SK-N-SH (cell line): Measurements from ENCODE around the gene INHBA. TPM values are rescaled to one million over a fixed set of nuclear protein-coding genes. Genes with fewer than 3 reads are reported as not detected.

Experiments used
- CTCF ChIA-PET: fragments of 300-600, 350-600 bp; formaldehyde crosslinking; extraction: SDS; loops from one replicate; lab custom pipeline; 2021; lab: Yijun Ruan, JAX
- POLR2A ChIA-PET: fragments of 350-600 bp; sonication (Branson Sonifier 250); formaldehyde crosslinking; extraction: SDS; loops from one replicate; lab custom pipeline; 2020; ENCODE audit warnings: antibody characterized with exemption, inconsistent platforms; lab: Yijun Ruan, JAX
- DNase-seq: peaks from one replicate; pipeline ENCODE4 v3.0.0; 2012
- H2AFZ ChIP-seq: fragments of 200-600 bp; sonication (generic); 2 replicates; pipeline ENCODE4 v1.8.1; 2016; ENCODE audit warnings: antibody characterized with exemption, mild to moderate bottlenecking, low read depth
- H3F3A ChIP-seq: fragments of 200-600 bp; sonication (generic); replicated peaks from 2 replicates; pipeline ENCODE3; 2016; ENCODE audit warnings: antibody characterized with exemption, mild to moderate bottlenecking; ENCODE audit not compliant: insufficient read depth
- H3K27ac ChIP-seq, 2 experiments: fragments of 200-500 bp in 1 of 2; fragments of 200-600 bp in 1 of 2; sonication (Bioruptor generic) in 1 of 2; sonication (generic), shearing (Covaris generic) in 1 of 2; 2 replicates each; pipeline versions ENCODE4 v1.5.1 to v1.6.1; 2014 to 2016; ENCODE audit warnings: low read depth in 2 of 2, inconsistent platforms in 1 of 2, low read length in 1 of 2, mild to moderate bottlenecking in 1 of 2, mixed read lengths in 1 of 2
- H3K27me3 ChIP-seq: fragments of 200-600 bp; sonication (generic), shearing (Covaris generic); 2 replicates; pipeline ENCODE4 v1.6.1; 2016; ENCODE audit warnings: mixed run types; ENCODE audit not compliant: insufficient read depth
- H3K36me3 ChIP-seq, 2 experiments: fragments of 200-500 bp in 1 of 2; fragments of 200-600 bp in 1 of 2; sonication (Bioruptor generic) in 1 of 2; sonication (generic) in 1 of 2; replicated peaks in 1 of 2; 2 replicates each; pipeline versions ENCODE3 to v1.5.1; 2014 to 2016; ENCODE audit warnings: low read length in 1 of 2, mild to moderate bottlenecking in 1 of 2; ENCODE audit not compliant: insufficient read depth in 2 of 2, control insufficient read depth in 1 of 2
- H3K4me1 ChIP-seq, 2 experiments: fragments of 200-500 bp in 1 of 2; fragments of 200-600 bp in 1 of 2; sonication (Bioruptor generic) in 1 of 2; sonication (generic), shearing (Covaris generic) in 1 of 2; 2 replicates each; pipeline versions ENCODE4 v1.5.1 to v1.6.1; 2014 to 2016; ENCODE audit warnings: low read depth in 1 of 2, low read length in 1 of 2, mixed run types in 1 of 2; ENCODE audit not compliant: insufficient read depth in 2 of 2, control insufficient read depth in 1 of 2
- H3K4me2 ChIP-seq: fragments of 200-600 bp; sonication (generic), shearing (Covaris generic); 2 replicates; pipeline ENCODE4 v1.6.1; 2017; ENCODE audit warnings: mixed run types
- H3K4me3 ChIP-seq, 2 experiments: fragments of 200-500 bp in 1 of 2; fragments of 200-600 bp in 1 of 2; sonication (Bioruptor generic) in 1 of 2; sonication (generic), shearing (Covaris generic) in 1 of 2; 2 replicates each; pipeline versions ENCODE4 v1.5.1 to v1.8.1; 2014 to 2016; ENCODE audit warnings: low read depth in 2 of 2, inconsistent platforms in 1 of 2, low read length in 1 of 2, mild to moderate bottlenecking in 1 of 2, mixed read lengths in 1 of 2, moderate library complexity in 1 of 2
- H3K79me2 ChIP-seq: fragments of 200-600 bp; sonication (generic); 2 replicates; pipeline ENCODE4 v1.8.1; 2017; ENCODE audit warnings: mild to moderate bottlenecking; ENCODE audit not compliant: insufficient read depth
- H3K9ac ChIP-seq: fragments of 200-600 bp; sonication (generic); 2 replicates; pipeline ENCODE4 v1.6.1; 2017; ENCODE audit warnings: mixed run types
- H3K9me2 ChIP-seq: fragments of 200-600 bp; sonication (generic); 2 replicates; pipeline ENCODE4 v1.6.1; 2017; ENCODE audit warnings: mixed run types
- H3K9me3 ChIP-seq: fragments of 200-600 bp; sonication (generic); 2 replicates; pipeline ENCODE4 v1.6.1; 2017; ENCODE audit warnings: mixed run types, mild to moderate bottlenecking, moderate library complexity
- H4K20me1 ChIP-seq: fragments of 200-600 bp; sonication (generic); 2 replicates; pipeline ENCODE4 v1.6.1; 2017; ENCODE audit warnings: mild to moderate bottlenecking, mixed run types; ENCODE audit not compliant: insufficient read depth
- CHD2 ChIP-seq: fragments of 150-350 bp; IDR thresholded peaks from 2 replicates; pipeline ENCODE4 v1.6.1; 2018; ENCODE audit warnings: low read length; ENCODE audit not compliant: partially characterized antibody
- EZH2phosphoT487 ChIP-seq: fragments of 200-600 bp; sonication (generic); IDR thresholded peaks from 2 replicates; pipeline ENCODE4 v1.6.1; 2017; ENCODE audit warnings: low read depth, mixed run types, mild to moderate bottlenecking, antibody characterized with exemption, moderate library complexity, borderline replicate concordance
- FOXJ3 ChIP-seq: sonication (generic); formaldehyde crosslinking; IDR thresholded peaks from 2 replicates; pipeline ENCODE4 v1.5.1; 2020; ENCODE audit warnings: mild to moderate bottlenecking, missing genetic modification reagents
- FOXM1 ChIP-seq: IDR thresholded peaks from 2 replicates; pipeline ENCODE4 v1.4.0; 2012; ENCODE audit warnings: low read depth, mild to moderate bottlenecking
- GATA2 ChIP-seq: sonication (generic); formaldehyde crosslinking; IDR thresholded peaks from 2 replicates; pipeline ENCODE4 v1.5.0; 2020; ENCODE audit warnings: mild to moderate bottlenecking, missing genetic modification reagents
- JUND ChIP-seq: IDR thresholded peaks from 2 replicates; pipeline ENCODE4 v1.4.0; 2012
- MXI1 ChIP-seq: IDR thresholded peaks from 2 replicates; pipeline ENCODE4 v1.6.1; 2012; ENCODE audit warnings: mild to moderate bottlenecking, low read depth, low read length, improper control_type of control experiment
- POLR2AphosphoS5 ChIP-seq: IDR thresholded peaks from 2 replicates; pipeline ENCODE4 v1.6.1; 2012; ENCODE audit warnings: low read depth, low read length
- RFX5 ChIP-seq: IDR thresholded peaks from 2 replicates; pipeline ENCODE4 v1.6.1; 2012; ENCODE audit warnings: mild to moderate bottlenecking, improper control_type of control experiment, low read length
- RXRA ChIP-seq: IDR thresholded peaks from 2 replicates; pipeline ENCODE4 v1.4.0; 2012; ENCODE audit warnings: low read depth, mild to moderate bottlenecking, borderline replicate concordance
- SMC3 ChIP-seq: IDR thresholded peaks from 2 replicates; pipeline ENCODE4 v1.6.1; 2012; ENCODE audit warnings: low read depth, low read length, improper control_type of control experiment
- TCF12 ChIP-seq: IDR thresholded peaks from 2 replicates; pipeline ENCODE4 v1.4.0; 2012
- TEAD4 ChIP-seq: IDR thresholded peaks from 2 replicates; pipeline ENCODE4 v1.4.0; 2012; ENCODE audit warnings: mild to moderate bottlenecking, borderline replicate concordance; ENCODE audit not compliant: insufficient read depth
- USF1 ChIP-seq: IDR thresholded peaks from 2 replicates; pipeline ENCODE4 v1.4.0; 2012; ENCODE audit warnings: low read depth, borderline replicate concordance
- YY1 ChIP-seq: IDR thresholded peaks from 2 replicates; pipeline ENCODE4 v1.4.0; 2012; ENCODE audit warnings: low read depth, mild to moderate bottlenecking
- WGBS: methylation state at CpG from one replicate; pipeline ENCODE4 v1.1.6; 2017; ENCODE audit warnings: low lambda C conversion rate; 5-methylcytosine and 5-hydroxymethylcytosine counted together
- polyA plus RNA-seq, 3 experiments: library from polyadenylated mRNA; depleted of rRNA; stranded (reverse); fragments of >200 nt; gene quantifications; 2 replicates each; pipeline ENCODE4 v1.2.3, GENCODE V29; 2012
- TF ChIP-seq, protein P1 (sequence below): fragments of 150-350 bp; IDR thresholded peaks from 2 replicates; pipeline ENCODE4 v1.6.1; 2016; ENCODE audit warnings: mild to moderate bottlenecking, low read depth, low read length
- TF ChIP-seq, protein P2 (sequence below): IDR thresholded peaks from 2 replicates; pipeline ENCODE4; 2012

The INHBA gene
- polyA plus RNA-seq, 1 of the 3 experiments (the other 2 are of a cell fraction): 81.0 TPM

DNA sequence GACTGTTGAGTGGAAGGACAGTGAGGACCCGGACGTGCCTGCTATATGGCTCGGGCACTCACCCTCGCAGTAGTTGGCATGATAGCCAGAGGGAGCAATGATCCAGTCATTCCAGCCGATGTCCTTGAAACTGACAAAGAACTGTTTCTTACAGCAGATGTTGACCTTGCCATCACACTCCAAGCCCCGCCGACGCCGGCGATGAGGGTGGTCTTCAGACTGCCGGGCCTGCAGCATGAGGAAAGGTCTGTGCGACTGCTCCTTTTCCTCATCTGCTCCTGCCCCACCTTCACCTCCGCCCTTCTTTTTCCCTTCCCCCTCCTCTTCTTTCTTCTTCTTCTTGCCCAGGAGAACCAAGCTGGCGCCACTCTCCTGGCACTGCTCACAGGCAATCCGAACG is 13.1 kb downstream of the INHBA start:
- no peak overlapping the region for H3K4me2 ChIP-seq
- CTCF ChIA-PET: interaction anchor here (0.6 kb wide), 1 partner anchor 39 kb away, joined by 3 read pairs; no protein-coding TSS in a partner anchor
- no peaks in the 10 kb centered on the region for H3K9me2 ChIP-seq
- H3K4me3 ChIP-seq: no peak overlapping the region
- no peak overlapping the region for H2AFZ ChIP-seq
- POLR2A ChIA-PET: no interaction called here
- H4K20me1 ChIP-seq: peaks cover 70% of the 10 kb centered on the region
- H3K9me3 ChIP-seq: no peaks in the 10 kb centered on the region
- H3F3A ChIP-seq: peaks cover 97% of the 10 kb centered on the region
- no peak for DNase-seq
- WGBS: 93% methylated on average over 16 of the region's 16 CpGs
- peaks cover 12 to 24% of the 10 kb centered on the region in 2 experiments; a peak in 3 of 4 replicates for H3K4me1 ChIP-seq
- H3K27me3 ChIP-seq: no peaks in the 10 kb centered on the region
- TF ChIP-seq POLR2AphosphoS5 (peak; percentile 12; the same call in 1 of the 2 replicates), FOXJ3 (no peak)
- peaks cover 72% of the 10 kb centered on the region for H3K79me2 ChIP-seq
- H3K36me3 ChIP-seq: peaks cover 91 to 96% of the 10 kb centered on the region in 2 experiments
- peak overlapping the region in 1 of 2 experiments; percentile 44; a peak in 1 of 4 replicates for H3K27ac ChIP-seq
- no peak overlapping the region for H3K9ac ChIP-seq

DNA sequence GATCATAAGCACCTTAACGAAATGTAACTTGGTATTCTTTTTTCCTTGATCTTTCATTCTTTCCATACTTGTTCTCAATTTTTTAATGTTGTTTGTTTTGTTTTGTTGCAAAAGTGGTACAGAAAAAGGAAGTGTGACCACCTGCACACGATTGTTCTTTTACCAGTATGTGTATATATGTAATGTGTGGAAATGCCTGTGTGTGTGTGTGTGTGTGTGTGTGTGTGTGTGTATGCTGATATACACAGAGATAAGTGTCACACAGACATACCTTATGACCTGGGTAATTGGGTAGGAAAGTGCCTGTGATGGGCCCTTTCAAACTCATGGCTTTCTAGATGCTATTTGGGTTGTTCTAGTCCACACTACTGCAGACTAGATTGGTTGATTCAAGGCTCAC is 14.0 kb downstream of the INHBA start:
- H4K20me1 ChIP-seq: peaks cover 61% of the 10 kb centered on the region
- no peaks in the 10 kb centered on the region for H3K9me3 ChIP-seq
- no peaks in the 10 kb centered on the region for H3K9me2 ChIP-seq
- H3K4me1 ChIP-seq: peaks cover 12 to 15% of the 10 kb centered on the region in 2 experiments; a peak in 3 of 4 replicates
- H3F3A ChIP-seq: peaks cover 98% of the 10 kb centered on the region
- H3K27ac ChIP-seq: peak overlapping the region in 1 of 2 experiments; percentile 44; a peak in 2 of 4 replicates
- H3K4me3 ChIP-seq: no peak overlapping the region
- H3K27me3 ChIP-seq: no peaks in the 10 kb centered on the region
- CTCF ChIA-PET: interaction anchor here (1.0 kb wide), 1 partner anchor 8 kb away, joined by 4 read pairs; no protein-coding TSS in a partner anchor
- H3K9ac ChIP-seq: no peak overlapping the region
- H3K4me2 ChIP-seq: no peak overlapping the region
- 83% methylated on average over 2 of the region's 2 CpGs for WGBS
- H2AFZ ChIP-seq: no peak overlapping the region
- peaks cover 82 to 95% of the 10 kb centered on the region in 2 experiments for H3K36me3 ChIP-seq
- H3K79me2 ChIP-seq: peaks cover 63% of the 10 kb centered on the region
- no peak for DNase-seq
- POLR2A ChIA-PET: no interaction called here
- TF ChIP-seq TEAD4 (no peak), RFX5 (no peak), CHD2 (no peak), JUND (no peak), EZH2phosphoT487 (no peak), YY1 (no peak), FOXJ3 (no peak), TCF12 (no peak), GATA2 (CRISPR knock-in tag) (no peak), SMC3 (no peak), MXI1 (no peak), POLR2AphosphoS5 (no peak; the same call in 1 of the 2 replicates), FOXM1 (no peak), RXRA (no peak), USF1 (no peak)
- TF ChIP-seq, protein P1, sequence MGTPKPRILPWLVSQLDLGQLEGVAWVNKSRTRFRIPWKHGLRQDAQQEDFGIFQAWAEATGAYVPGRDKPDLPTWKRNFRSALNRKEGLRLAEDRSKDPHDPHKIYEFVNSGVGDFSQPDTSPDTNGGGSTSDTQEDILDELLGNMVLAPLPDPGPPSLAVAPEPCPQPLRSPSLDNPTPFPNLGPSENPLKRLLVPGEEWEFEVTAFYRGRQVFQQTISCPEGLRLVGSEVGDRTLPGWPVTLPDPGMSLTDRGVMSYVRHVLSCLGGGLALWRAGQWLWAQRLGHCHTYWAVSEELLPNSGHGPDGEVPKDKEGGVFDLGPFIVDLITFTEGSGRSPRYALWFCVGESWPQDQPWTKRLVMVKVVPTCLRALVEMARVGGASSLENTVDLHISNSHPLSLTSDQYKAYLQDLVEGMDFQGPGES: no peak
- TF ChIP-seq, protein P2, sequence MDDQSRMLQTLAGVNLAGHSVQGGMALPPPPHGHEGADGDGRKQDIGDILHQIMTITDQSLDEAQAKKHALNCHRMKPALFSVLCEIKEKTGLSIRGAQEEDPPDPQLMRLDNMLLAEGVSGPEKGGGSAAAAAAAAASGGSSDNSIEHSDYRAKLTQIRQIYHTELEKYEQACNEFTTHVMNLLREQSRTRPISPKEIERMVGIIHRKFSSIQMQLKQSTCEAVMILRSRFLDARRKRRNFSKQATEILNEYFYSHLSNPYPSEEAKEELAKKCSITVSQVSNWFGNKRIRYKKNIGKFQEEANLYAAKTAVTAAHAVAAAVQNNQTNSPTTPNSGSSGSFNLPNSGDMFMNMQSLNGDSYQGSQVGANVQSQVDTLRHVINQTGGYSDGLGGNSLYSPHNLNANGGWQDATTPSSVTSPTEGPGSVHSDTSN: no peak
